HG03378 (cell line): Measurements from ENCODE around the gene KLHL6.
"Not testable (repeated sequence)": the region's sequence is repeated elsewhere in the genome, so short reads cannot be mapped to it uniquely, and the experiment has no call there.

Source experiments
- ATAC-seq: cut with Tn5 transposase; IDR thresholded peaks from one replicate; pipeline ENCODE4 v1.9.1; 2021; ENCODE audit warnings: mild to moderate bottlenecking, moderate library complexity; ENCODE audit not compliant: unreplicated experiment

KLHL6 gene

DNA sequence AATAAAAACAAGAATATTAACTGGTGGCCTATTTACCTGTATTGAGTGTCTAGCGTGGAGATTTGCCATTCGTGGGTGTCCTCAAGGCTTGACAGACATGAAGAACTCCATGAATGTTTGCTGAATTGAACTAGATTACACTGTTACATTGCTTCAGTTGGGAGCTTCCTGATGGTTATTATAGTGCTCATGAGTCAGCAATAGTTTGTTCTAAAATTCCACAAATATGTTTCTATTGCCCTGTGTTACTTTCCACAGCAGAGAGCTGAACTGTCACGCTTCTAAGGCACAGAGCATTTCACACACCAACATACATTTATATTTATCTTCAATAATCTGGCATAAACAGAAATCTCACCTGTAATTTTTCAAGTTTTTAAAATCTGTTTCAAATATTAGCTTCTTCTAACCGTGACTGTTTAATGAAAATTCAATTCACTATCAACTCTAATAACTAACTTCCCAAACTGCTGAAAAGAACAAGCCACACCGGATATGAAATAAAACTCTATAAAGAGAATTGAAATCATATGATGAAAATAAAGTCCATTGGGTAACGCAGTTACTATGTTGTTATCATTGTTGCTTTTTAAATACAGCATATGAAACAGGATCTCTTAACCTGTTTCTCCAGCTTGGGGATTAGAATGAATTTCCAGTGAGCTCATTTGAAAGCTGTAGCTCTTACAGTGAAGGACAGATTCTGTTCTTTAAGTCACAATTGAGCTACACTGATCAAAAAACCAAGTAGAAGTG is 65.9 kb downstream of the KLHL6 start:
- no peak for ATAC-seq

- ATAC-seq, result no peak
Observed at GRCh38 chr3:183488343-183488742, 67.2 kb downstream of the KLHL6 start.

GRCh38 chr3:183487896-183488295 is 67.6 kb downstream of the KLHL6 start:
- ATAC-seq, result no peak

DNA sequence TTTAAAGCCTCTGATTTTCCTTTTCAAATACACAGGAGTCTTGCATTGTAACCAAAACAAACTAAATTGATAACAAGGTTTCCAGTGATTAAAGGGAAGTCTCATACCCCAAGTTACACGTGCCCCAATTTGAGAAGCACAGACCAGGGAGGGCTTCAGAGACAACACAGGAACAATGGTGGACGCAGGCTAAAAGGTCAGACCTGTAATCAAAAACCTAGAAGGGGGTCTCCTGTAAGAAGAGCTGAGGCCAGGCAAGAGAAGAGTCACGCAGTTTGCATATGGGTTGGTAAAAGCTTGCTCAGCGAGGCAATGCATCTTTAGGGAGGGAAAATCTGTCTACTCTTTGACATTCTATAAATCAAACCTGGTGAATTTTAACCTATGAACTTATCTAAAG is 68.5 kb downstream of the KLHL6 start:
- ATAC-seq, result no peak

GRCh38 chr3:183486472-183486871 is 69.0 kb downstream of the KLHL6 start:
- no peak for ATAC-seq

DNA sequence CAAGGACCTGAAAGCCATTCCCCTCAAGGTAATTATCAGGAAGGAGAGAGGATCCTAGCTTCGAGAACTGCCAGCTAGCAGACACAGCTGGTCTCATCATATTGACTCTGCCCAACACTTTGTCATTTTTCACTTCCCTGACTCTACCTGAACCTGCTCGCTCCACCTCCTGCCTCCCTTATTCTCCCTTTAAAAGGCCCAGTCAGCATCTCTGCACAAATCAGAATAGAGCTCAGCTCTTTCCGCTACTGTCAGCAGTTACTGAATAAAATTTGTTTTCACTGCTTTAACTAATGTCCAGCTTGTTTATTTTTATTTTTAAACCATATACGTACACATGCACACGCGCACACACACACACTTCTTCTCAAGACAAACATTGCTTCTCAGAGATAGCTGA is 69.9 kb downstream of the KLHL6 start:
- no peak for ATAC-seq

DNA sequence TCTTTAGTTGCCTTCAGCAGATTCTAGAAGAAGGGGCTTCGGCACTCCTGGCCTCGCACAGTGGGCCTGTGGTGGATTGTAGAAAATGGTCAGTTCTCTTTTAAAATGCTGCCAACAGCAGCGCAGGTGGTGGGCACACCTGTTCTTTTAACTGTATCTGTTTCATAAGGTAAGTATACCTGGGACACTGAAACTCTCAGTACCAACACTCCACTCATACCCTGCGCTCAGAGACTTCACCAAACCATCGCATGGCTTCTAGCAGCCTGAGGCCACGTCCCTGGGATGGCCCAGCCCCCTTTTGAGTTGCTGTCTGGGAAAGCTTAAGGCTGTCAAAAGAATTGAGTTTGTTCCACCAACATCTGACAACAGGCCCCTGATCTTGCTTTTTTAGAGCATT is 70.4 kb downstream of the KLHL6 start:
- ATAC-seq, result no peak

GRCh38 chr3:183484431-183485075 is 71.0 kb downstream of the KLHL6 start:
- ATAC-seq, result no peak

DNA sequence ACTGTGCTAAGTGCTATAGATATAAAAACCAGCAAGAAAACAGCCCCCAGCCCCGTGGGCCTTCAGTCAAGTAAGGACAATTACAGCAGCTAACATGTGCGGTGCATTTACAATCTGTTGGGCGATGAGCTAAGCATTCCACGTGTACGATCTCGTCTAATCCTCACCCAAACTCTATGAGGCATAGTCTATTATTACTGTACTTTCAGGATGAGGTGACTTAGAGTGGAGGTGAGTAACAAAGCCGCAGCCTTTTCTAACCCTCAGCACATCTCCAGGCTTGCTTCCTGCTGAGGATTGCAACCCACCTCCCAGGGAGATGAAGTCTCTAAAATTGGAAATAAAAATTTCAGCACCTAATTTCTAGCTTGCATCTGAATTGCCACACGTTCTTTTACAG is 73.9 kb downstream of the KLHL6 start:
- no peak for ATAC-seq

GRCh38 chr3:183478501-183478900 is 77.0 kb downstream of the KLHL6 start:
- ATAC-seq, result no peak

- ATAC-seq, result no peak
Observed at GRCh38 chr3:183477801-183478456, 77.6 kb downstream of the KLHL6 start.

DNA sequence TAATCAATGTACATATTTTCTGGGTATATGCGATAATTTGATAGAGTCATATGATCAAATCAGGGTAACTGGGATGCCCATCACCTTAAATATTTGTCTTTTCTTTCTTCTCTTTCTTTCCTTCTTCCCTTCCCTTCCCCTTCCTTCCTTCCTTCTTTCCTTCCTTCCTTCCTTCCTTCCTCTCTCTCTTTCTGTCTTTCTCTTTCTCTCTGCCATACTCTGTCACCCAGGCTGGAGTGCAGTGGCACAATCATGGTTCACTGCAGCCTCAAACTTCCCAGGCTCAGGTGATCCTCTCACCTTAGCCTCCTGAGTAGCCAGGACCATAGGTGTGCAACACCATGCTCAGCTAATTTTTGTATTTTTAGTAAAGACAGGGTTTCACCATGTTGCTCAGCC is 79.7 kb downstream of the KLHL6 start:
- ATAC-seq, result not testable (repeated sequence)

DNA sequence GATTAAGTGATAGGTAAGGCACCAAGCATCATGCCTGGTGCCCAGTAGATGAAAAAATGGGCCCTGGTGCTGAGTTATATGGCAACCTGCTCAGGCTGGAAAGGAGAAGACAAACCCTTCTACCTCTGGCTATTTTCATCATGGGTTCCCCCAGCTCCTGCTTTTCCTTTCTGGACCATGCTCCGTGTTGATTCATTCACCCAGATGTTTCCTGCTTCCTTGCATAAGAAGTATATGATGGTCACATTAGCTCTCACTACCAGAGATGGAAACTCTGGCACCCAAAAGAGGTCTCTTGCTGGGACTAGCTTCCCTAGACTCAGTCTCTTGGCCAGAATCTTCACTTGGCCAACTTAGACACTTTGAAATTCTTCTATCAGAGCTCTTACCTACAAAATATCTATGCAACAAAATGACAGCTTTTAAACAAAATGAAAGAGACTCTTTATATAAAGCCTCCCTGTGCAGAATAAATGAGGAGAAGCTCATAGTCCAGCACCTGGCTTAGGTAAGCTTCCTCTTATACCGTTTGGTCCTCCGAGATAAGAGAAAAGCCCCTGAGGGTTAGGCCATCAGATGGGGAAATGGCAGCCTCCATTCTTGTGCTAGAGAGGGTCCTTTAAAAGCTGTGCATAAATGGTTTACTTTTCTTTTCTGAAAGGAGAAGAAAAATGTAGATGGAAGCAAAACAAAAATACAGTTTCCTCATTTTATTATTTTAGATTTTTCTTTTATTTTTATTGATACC is 80.3 kb downstream of the KLHL6 start:
- ATAC-seq, result no peak

DNA sequence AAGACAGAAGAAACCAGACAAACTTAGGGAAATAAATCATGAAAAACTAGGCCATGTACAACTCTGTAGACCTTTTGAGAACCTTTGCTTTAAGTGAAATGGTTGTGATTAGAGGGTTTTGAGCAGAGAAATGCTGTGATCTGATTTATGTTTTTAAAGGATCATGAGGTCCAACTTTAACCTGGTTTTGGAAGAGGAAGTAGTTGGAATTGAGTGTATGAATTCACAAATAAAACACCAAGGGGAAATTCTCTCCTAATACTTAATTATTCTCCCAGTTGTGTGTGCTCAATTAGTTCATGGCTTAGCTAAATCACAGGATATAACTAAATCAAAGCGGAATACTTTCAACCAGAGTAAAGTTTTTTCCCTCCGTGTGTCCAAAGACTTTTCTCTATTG is 81.5 kb downstream of the KLHL6 start:
- no peak for ATAC-seq

DNA sequence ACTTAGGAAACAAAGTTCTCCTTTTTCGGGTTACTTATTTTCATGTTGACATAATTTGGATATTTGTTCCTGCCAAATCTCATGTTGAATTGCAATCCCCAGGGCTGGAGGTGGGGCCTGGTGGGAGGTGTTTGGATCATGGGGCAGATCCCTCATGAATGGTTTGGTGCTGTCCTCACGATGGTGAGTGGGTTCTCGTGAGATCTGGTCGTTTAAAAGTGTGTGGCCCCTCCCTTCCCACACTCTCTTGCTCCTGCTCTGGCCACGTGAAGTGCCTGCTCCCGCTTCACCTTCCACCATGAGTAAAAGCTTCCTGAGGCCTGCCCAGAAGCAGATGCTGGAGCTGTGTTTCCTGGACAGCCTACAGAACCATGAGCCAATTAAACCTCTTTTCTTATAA is 83.4 kb downstream of the KLHL6 start:
- no peak for ATAC-seq

DNA sequence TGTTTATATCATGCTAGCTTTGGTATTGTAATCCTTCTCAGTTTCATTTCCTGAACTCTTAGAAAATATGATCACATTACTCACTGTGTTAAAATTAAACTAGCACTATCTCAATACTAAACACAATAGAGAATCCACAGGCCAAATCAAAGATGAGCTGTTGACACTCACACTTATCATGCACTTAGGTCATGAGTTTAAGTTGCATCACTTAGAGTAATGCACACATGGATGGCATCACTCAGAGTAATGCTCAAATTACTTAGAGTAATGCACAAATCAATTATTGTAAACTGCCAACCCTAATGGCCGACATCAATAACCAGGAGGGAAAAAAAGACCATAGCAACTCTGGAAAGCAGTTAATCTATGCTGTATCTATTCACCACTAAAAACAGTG is 87.1 kb downstream of the KLHL6 start:
- no peak for ATAC-seq

DNA sequence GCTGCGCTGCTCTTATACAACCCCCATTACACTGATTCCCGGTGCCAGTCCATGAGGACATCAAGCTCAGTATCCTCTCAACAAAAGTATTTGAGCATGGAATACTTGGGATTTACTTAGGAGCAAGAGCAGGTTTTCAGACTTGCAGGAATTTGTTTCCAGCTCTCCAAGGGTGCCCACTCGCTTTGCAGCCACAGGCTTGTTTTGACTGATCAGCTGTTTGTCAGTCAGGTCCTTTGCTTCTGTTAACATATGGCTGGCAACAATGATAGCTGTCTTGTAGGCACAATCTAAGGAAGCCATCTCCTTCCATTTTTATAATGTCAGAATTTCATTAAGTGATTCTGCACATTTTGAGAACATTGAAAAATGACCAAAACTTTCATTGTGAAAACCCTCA is 88.9 kb downstream of the KLHL6 start:
- ATAC-seq, result no peak

GRCh38 chr3:183465710-183466109 is 89.8 kb downstream of the KLHL6 start:
- ATAC-seq, result not testable (repeated sequence)

DNA sequence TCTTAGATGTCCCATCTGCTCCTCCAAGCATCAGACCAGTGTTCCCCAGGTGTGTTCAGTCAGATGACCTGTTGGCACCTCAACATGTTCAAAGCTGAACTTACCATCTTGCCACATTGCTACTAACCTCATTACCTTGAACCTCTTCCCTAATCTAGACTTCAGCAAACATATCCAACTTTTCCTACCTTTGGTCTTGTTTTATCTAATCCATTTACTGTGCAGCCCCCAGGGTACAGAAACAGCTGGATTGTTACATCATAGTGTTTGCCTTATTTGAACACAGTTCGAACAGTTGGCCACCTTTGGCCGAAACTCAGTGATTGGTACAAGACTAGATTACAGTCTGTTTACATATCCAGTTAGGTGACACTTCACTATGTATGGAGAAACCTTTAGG is 91.0 kb downstream of the KLHL6 start:
- ATAC-seq, result no peak

- ATAC-seq, result no peak
Observed at GRCh38 chr3:183460081-183461055, 95.1 kb downstream of the KLHL6 start.
